Endothelial cell of umbilical vein (primary cell): ENCODE data around the gene TCF7L2. TPM values are rescaled to one million over a fixed set of nuclear protein-coding genes. Genes with fewer than 3 reads are reported as not detected.

Experiments used
- BruUV-seq: library from RNA; stranded (reverse); fragments of 400-500 nt; replicated peaks from 2 replicates; lab custom pipeline; 2021; lab: Mats Ljungman, UMichigan
- CTCF ChIA-PET: fragments of 300-600, 350-600 bp; sonication (Branson Sonifier 250); formaldehyde crosslinking; loops from one replicate; lab custom pipeline; 2021; ENCODE audit warnings: antibody characterized with exemption, inconsistent platforms; lab: Charles Lee
- POLR2A ChIA-PET: fragments of 300-600, 350-600 bp; sonication (Branson Sonifier 250); formaldehyde crosslinking; loops from one replicate; lab custom pipeline; 2021; ENCODE audit warnings: antibody characterized with exemption, inconsistent platforms; lab: Charles Lee
- DNase-seq: peaks from one replicate; pipeline ENCODE4 v3.0.0-alpha.2; 2011; ENCODE audit warnings: low read depth, low spot score
- FAIRE-seq: peaks from 2 replicates; lab custom pipeline; 2011; peaks lifted over from hg19 to GRCh38; lab: Jason Lieb, UNC
- H2AFZ ChIP-seq: 2 replicates; pipeline ENCODE4 v1.6.0; 2012; ENCODE audit warnings: low read depth, low read length, control low read depth, inconsistent platforms
- H3K27ac ChIP-seq: 2 replicates; pipeline ENCODE4 v1.5.1; 2011; ENCODE audit warnings: low read depth, mild to moderate bottlenecking, control low read depth, low read length, moderate library complexity; ENCODE audit not compliant: insufficient read depth
- H3K27me3 ChIP-seq, 2 experiments: 2 replicates each; pipeline versions ENCODE4 v1.6.0 to v1.6.1; 2011; ENCODE audit warnings: low read length in 2 of 2, mixed read lengths in 1 of 2; ENCODE audit not compliant: control insufficient read depth in 2 of 2, insufficient read depth in 2 of 2
- H3K36me3 ChIP-seq, 2 experiments: 2 replicates in 1 of 2; 3 replicates in 1 of 2; pipeline ENCODE4 v1.5.1; 2011; ENCODE audit warnings: low read length in 2 of 2, mild to moderate bottlenecking in 1 of 2, moderate library complexity in 1 of 2; ENCODE audit not compliant: control insufficient read depth in 2 of 2, insufficient read depth in 2 of 2; ENCODE audit errors: extremely low read depth in 1 of 2
- H3K4me1 ChIP-seq: 3 replicates; pipeline ENCODE4 v1.5.1; 2011; ENCODE audit warnings: mild to moderate bottlenecking, low read length; ENCODE audit not compliant: control insufficient read depth, insufficient read depth; ENCODE audit errors: extremely low read depth
- H3K4me2 ChIP-seq: 2 replicates; pipeline ENCODE4 v1.6.1; 2011; ENCODE audit warnings: low read length, control low read depth, mixed read lengths; ENCODE audit not compliant: insufficient read depth
- H3K4me3 ChIP-seq, 3 experiments: fragments of 200-600 bp in 1 of 3; sonication (generic), shearing (Covaris generic) in 1 of 3; replicated peaks in 1 of 3; 2 replicates each; pipeline ENCODE4 v1.5.1; 2011 to 2016; ENCODE audit warnings: control low read depth in 3 of 3, low read length in 3 of 3, mild to moderate bottlenecking in 2 of 3, inconsistent platforms in 1 of 3, low read depth in 1 of 3, moderate library complexity in 1 of 3; ENCODE audit not compliant: insufficient read depth in 1 of 3
- H3K79me2 ChIP-seq: 2 replicates; pipeline ENCODE4 v1.6.0; 2012; ENCODE audit warnings: low read length, inconsistent platforms; ENCODE audit not compliant: control insufficient read depth, insufficient read depth
- H3K9ac ChIP-seq: replicated peaks from 2 replicates; pipeline ENCODE3; 2011; ENCODE audit warnings: low read length, control low read depth; ENCODE audit not compliant: insufficient read depth; ENCODE audit errors: extremely low read depth
- H3K9me1 ChIP-seq: replicated peaks from 3 replicates; pipeline ENCODE4 v1.6.0; 2011; ENCODE audit warnings: mild to moderate bottlenecking, low read length; ENCODE audit not compliant: control insufficient read depth, insufficient read depth; ENCODE audit errors: extremely low read depth
- H3K9me3 ChIP-seq: replicated peaks from 2 replicates; pipeline ENCODE4 v1.5.1; 2012; ENCODE audit warnings: low read length, inconsistent platforms; ENCODE audit not compliant: control insufficient read depth, insufficient read depth
- H4K20me1 ChIP-seq: replicated peaks from 2 replicates; pipeline ENCODE3; 2011; ENCODE audit warnings: mild to moderate bottlenecking, low read length; ENCODE audit not compliant: control insufficient read depth, insufficient read depth; ENCODE audit errors: extremely low read depth
- EZH2 ChIP-seq: IDR thresholded peaks from 2 replicates; pipeline ENCODE4 v1.6.1; 2012; ENCODE audit warnings: borderline replicate concordance, low read depth, mild to moderate bottlenecking, moderate library complexity, low read length, inconsistent platforms; ENCODE audit not compliant: severe bottlenecking
- FOS ChIP-seq: IDR thresholded peaks from 2 replicates; pipeline ENCODE4 v1.6.1; 2011; ENCODE audit warnings: mild to moderate bottlenecking, low read length, moderate library complexity, borderline replicate concordance; ENCODE audit not compliant: insufficient read depth
- GATA2 ChIP-seq: IDR thresholded peaks from 2 replicates; pipeline ENCODE4 v1.7.0; 2011; ENCODE audit warnings: low read depth, mild to moderate bottlenecking, moderate library complexity, mixed read lengths, low read length; ENCODE audit not compliant: insufficient read length, insufficient read depth
- JUN ChIP-seq: IDR thresholded peaks from 2 replicates; pipeline ENCODE4 v1.6.1; 2011; ENCODE audit warnings: borderline replicate concordance, low read depth; ENCODE audit not compliant: insufficient read length, insufficient read depth
- MYC ChIP-seq: IDR thresholded peaks from one replicate; pipeline ENCODE4 v1.6.1; 2011; ENCODE audit warnings: mild to moderate bottlenecking, low read depth, low read length
- POLR2A ChIP-seq: IDR thresholded peaks from 2 replicates; pipeline ENCODE4 v1.6.1; 2012; ENCODE audit warnings: low read depth, mild to moderate bottlenecking, control low read depth, low read length
- POLR2AphosphoS5 ChIP-seq: IDR thresholded peaks from 2 replicates; pipeline ENCODE4 v1.6.1; 2012; ENCODE audit warnings: low read depth, mild to moderate bottlenecking, control low read depth, low read length, moderate library complexity; ENCODE audit not compliant: insufficient read depth
- dilution Hi-C: fragments of 300-500 bp; cut with MboI; formaldehyde crosslinking; loops from one replicate; pipeline ENCODE4 v1.15.0; 2019; ENCODE audit warnings: low sequenced_read_pairs; ENCODE audit not compliant: extremely low pct_ligation_motif_present
- intact Hi-C: fragments of 100-400 bp; cut with micrococcal nuclease; formaldehyde crosslinking; loops from one replicate; pipeline ENCODE4 v1.10.0; 2022
- polyA plus RNA-seq, 4 experiments: library from polyadenylated mRNA; depleted of rRNA in 3 of 4; stranded (reverse) in 3 of 4; unstranded in 1 of 4; fragments of >200 nt; gene quantifications; 2 replicates each; pipeline versions ENCODE4 v1.2.1 to v1.2.3, GENCODE V29; 2011 to 2012; ENCODE audit warnings: missing spikeins in 1 of 4
- total RNA-seq: library from RNA; stranded (reverse); gene quantifications from 2 replicates; pipeline ENCODE4 v1.2.3, GENCODE V29; 2021
- TF ChIP-seq, protein P1 (sequence below), 2 donors: IDR thresholded peaks; 1 replicate in 1 of 2; 2 replicates in 1 of 2; pipeline ENCODE4 v1.5.1; 2011; ENCODE audit warnings: low read length in 2 of 2, mild to moderate bottlenecking in 2 of 2, moderate library complexity in 2 of 2, control low read depth in 1 of 2, inconsistent platforms in 1 of 2, low read depth in 1 of 2; ENCODE audit not compliant: insufficient read depth in 1 of 2; ENCODE audit errors: extremely low read depth in 1 of 2
- TF ChIP-seq, protein P2 (sequence below): IDR thresholded peaks from 2 replicates; pipeline ENCODE4 v1.6.1; 2011; ENCODE audit not compliant: insufficient read depth, insufficient read length

Gene TCF7L2
- total and polyA plus RNA-seq, 2 donors (not counting 3 experiments of a cell fraction or from before 2014, with no cell fraction given): 9.9 to 21.8 TPM

DNA sequence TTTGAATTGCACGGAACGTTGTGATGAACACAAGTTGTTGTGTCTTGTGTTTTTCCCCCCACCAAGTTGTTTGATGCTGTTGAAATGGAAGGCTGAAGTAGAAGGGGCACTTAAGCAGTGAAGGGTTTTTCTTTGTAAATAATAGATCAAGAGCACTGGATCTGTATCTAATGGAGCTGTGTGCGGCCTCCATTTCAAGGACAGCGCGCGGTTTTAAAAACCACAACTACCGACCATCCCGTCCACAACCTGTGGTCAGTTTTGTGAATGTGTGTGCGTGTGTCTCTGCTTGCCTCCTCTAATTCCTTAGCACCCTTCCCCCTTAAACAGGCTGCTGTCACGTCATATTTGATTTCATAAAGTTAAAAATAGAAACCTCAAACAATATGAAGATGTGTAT is 165.5 kb downstream of the TCF7L2 start:
- H3K27ac ChIP-seq: no peak overlapping the region
- H3K27me3 ChIP-seq: no peaks in the 10 kb centered on the region
- FAIRE-seq (no peak), DNase-seq (no peak)
- dilution Hi-C loops: loop anchor here (25.0 kb wide), 1 partner anchor 553 kb away; no protein-coding TSS in a partner anchor
- H2AFZ ChIP-seq: no peak overlapping the region
- H4K20me1 ChIP-seq: no peaks in the 10 kb centered on the region
- BruUV-seq: no TSS peak
- H3K4me2 ChIP-seq: no peak overlapping the region
- intact Hi-C loops: no loop called here
- no peak overlapping the region for H3K4me3 ChIP-seq
- no peaks in the 10 kb centered on the region for H3K4me1 ChIP-seq
- ChIA-PET CTCF (no interaction called here), POLR2A (no interaction called here)
- TF ChIP-seq POLR2AphosphoS5: no peak
- TF ChIP-seq JUN: no peak
- TF ChIP-seq, protein P1, sequence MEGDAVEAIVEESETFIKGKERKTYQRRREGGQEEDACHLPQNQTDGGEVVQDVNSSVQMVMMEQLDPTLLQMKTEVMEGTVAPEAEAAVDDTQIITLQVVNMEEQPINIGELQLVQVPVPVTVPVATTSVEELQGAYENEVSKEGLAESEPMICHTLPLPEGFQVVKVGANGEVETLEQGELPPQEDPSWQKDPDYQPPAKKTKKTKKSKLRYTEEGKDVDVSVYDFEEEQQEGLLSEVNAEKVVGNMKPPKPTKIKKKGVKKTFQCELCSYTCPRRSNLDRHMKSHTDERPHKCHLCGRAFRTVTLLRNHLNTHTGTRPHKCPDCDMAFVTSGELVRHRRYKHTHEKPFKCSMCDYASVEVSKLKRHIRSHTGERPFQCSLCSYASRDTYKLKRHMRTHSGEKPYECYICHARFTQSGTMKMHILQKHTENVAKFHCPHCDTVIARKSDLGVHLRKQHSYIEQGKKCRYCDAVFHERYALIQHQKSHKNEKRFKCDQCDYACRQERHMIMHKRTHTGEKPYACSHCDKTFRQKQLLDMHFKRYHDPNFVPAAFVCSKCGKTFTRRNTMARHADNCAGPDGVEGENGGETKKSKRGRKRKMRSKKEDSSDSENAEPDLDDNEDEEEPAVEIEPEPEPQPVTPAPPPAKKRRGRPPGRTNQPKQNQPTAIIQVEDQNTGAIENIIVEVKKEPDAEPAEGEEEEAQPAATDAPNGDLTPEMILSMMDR (IDR thresholded peaks at IDR 0.05; ENCODE audit: extremely low read depth in 1 of 2, insufficient read depth in 1 of 2, low read depth in 1 of 2, low read length in 2 of 2): no peak
- TF ChIP-seq, protein P2, sequence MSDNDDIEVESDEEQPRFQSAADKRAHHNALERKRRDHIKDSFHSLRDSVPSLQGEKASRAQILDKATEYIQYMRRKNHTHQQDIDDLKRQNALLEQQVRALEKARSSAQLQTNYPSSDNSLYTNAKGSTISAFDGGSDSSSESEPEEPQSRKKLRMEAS: no peak
- no peak for TF ChIP-seq FOS
- no peak for TF ChIP-seq MYC
- no peak for TF ChIP-seq POLR2A
- TF ChIP-seq EZH2: no peak
- TF ChIP-seq GATA2: no peak
- H3K9me3 ChIP-seq: no peaks in the 10 kb centered on the region
- H3K9me1 ChIP-seq: no peaks in the 10 kb centered on the region
- no peaks in the 10 kb centered on the region for H3K79me2 ChIP-seq
- no peaks in the 10 kb centered on the region for H3K36me3 ChIP-seq
- no peak overlapping the region for H3K9ac ChIP-seq
